HepG2 (cell line): Measurements from ENCODE around the gene CD19. TPM values are rescaled to one million over a fixed set of nuclear protein-coding genes. Genes with fewer than 3 reads are reported as not detected.

Experiments
- AHR ChIP-seq: IDR thresholded peaks from 2 replicates; pipeline ENCODE4 v1.6.1; 2018; ENCODE audit warnings: missing genetic modification reagents, missing compliant biosample characterization
- ATF7 ChIP-seq, 2 experiments: fragments of 450-650 bp in 1 of 2; sonication (generic) in 1 of 2; formaldehyde crosslinking in 1 of 2; IDR thresholded peaks; 2 replicates each; pipeline versions ENCODE4 v1.4.0 to v1.6.1; 2016 to 2020; ENCODE audit warnings: antibody characterized with exemption in 1 of 2, mild to moderate bottlenecking in 1 of 2, missing genetic modification reagents in 1 of 2
- DNMT1 ChIP-seq: sonication (generic); formaldehyde crosslinking; IDR thresholded peaks from 2 replicates; pipeline ENCODE4 v1.5.1; 2020; ENCODE audit warnings: mild to moderate bottlenecking, missing genetic modification reagents
- ELF4 ChIP-seq: sonication (generic); formaldehyde crosslinking; IDR thresholded peaks from 2 replicates; pipeline ENCODE4 v1.5.0; 2020; ENCODE audit warnings: missing genetic modification reagents, mild to moderate bottlenecking, moderate library complexity, borderline replicate concordance
- EZH2 ChIP-seq: conservative IDR thresholded peaks from 2 replicates; pipeline ENCODE4 v1.6.1; 2012; ENCODE audit warnings: mild to moderate bottlenecking, low read depth, low read length, moderate library complexity
- KLF6 ChIP-seq: IDR thresholded peaks from 2 replicates; pipeline ENCODE4 v1.8.0; 2016; ENCODE audit warnings: missing biosample characterization, missing genetic modification reagents
- KMT2A ChIP-seq: sonication (generic); formaldehyde crosslinking; IDR thresholded peaks from 2 replicates; pipeline ENCODE4 v1.4.0; 2020; ENCODE audit warnings: missing genetic modification reagents
- NFIC ChIP-seq: IDR thresholded peaks from 2 replicates; pipeline ENCODE4 v1.6.1; 2012; ENCODE audit warnings: mild to moderate bottlenecking, low read length, inconsistent platforms
- NONO ChIP-seq, 2 experiments: fragments of 450-650 bp in 1 of 2; sonication (generic) in 1 of 2; formaldehyde crosslinking in 1 of 2; IDR thresholded peaks in 1 of 2; conservative IDR thresholded peaks in 1 of 2; 2 replicates each; pipeline versions ENCODE4 v1.6.1 to v1.8.0; 2017 to 2022; ENCODE audit warnings: mild to moderate bottlenecking in 1 of 2, missing genetic modification reagents in 1 of 2, moderate library complexity in 1 of 2
- SMYD3 ChIP-seq: sonication (generic); formaldehyde crosslinking; IDR thresholded peaks from 2 replicates; pipeline ENCODE4 v1.8.1; 2023; ENCODE audit warnings: mild to moderate bottlenecking, missing genetic modification reagents
- ZBTB42 ChIP-seq: sonication (generic); formaldehyde crosslinking; IDR thresholded peaks from 2 replicates; pipeline ENCODE4 v1.5.0; 2020; ENCODE audit warnings: mild to moderate bottlenecking, missing genetic modification reagents
- ZNF264 ChIP-seq: sonication (generic); formaldehyde crosslinking; IDR thresholded peaks from 2 replicates; pipeline ENCODE4 v1.4.0; 2020; ENCODE audit warnings: missing genetic modification reagents
- ZNF460 ChIP-seq: sonication (generic); formaldehyde crosslinking; IDR thresholded peaks from 2 replicates; pipeline ENCODE4 v1.5.1; 2020; ENCODE audit warnings: missing genetic modification reagents, mild to moderate bottlenecking, borderline replicate concordance
- ZNF619 ChIP-seq: sonication (generic); formaldehyde crosslinking; IDR thresholded peaks from 2 replicates; pipeline ENCODE4 v1.4.0; 2020; ENCODE audit warnings: mild to moderate bottlenecking, missing genetic modification reagents
- polyA plus RNA-seq, 8 experiments: library from polyadenylated mRNA; depleted of rRNA in 3 of 8; stranded (reverse) in 7 of 8; unstranded in 1 of 8; fragments of >200 nt; fragmentation: Illumina TruSeq in 4 of 8; extraction: Trizol in 4 of 8; gene quantifications; 2 replicates each; pipeline versions ENCODE4 v1.2.1 to v1.2.3, GENCODE V29; 2011 to 2016; ENCODE audit warnings: low read depth in 4 of 8, missing spikeins in 1 of 8, mixed read lengths in 1 of 8; ENCODE audit not compliant: insufficient read depth in 1 of 8
- total RNA-seq, 5 experiments: library from RNA; depleted of rRNA; stranded (reverse); fragments of >200 nt; fragmentation: Illumina TruSeq; extraction: Trizol; gene quantifications; 2 replicates each; pipeline ENCODE4 v1.2.3, GENCODE V29; 2016; ENCODE audit warnings: low read depth in 1 of 5
- TF ChIP-seq, protein P1 (sequence below): sonication (generic); formaldehyde crosslinking; conservative IDR thresholded peaks from 2 replicates; pipeline ENCODE4 v1.4.0; 2020; ENCODE audit warnings: missing genetic modification reagents
- TF ChIP-seq, protein P2 (sequence below): fragments of 450-650 bp; IDR thresholded peaks from 2 replicates; pipeline ENCODE4 v1.6.1; 2017; ENCODE audit warnings: mild to moderate bottlenecking
- TF ChIP-seq, protein P3 (sequence below): sonication (generic); formaldehyde crosslinking; IDR thresholded peaks from 2 replicates; pipeline ENCODE4 v1.4.0; 2020; ENCODE audit warnings: missing genetic modification reagents, borderline replicate concordance
- TF ChIP-seq, protein P4 (sequence below): sonication (generic); formaldehyde crosslinking; IDR thresholded peaks from 2 replicates; pipeline ENCODE4 v1.5.0; 2020; ENCODE audit warnings: missing genetic modification reagents, mild to moderate bottlenecking, borderline replicate concordance
- TF ChIP-seq, protein P5 (sequence below): IDR thresholded peaks from 2 replicates; pipeline ENCODE4 v1.6.1; 2012; ENCODE audit warnings: inconsistent platforms
- TF ChIP-seq, protein P6 (sequence below): IDR thresholded peaks from 2 replicates; pipeline ENCODE4 v1.6.1; 2016; ENCODE audit warnings: low read depth, control low read depth

CD19 gene
- total and polyA plus RNA-seq, 2 of the 13 experiments (the other 11 are each of a cell fraction or from before 2014, with no cell fraction given) = 0.55 to 1.1 TPM

DNA sequence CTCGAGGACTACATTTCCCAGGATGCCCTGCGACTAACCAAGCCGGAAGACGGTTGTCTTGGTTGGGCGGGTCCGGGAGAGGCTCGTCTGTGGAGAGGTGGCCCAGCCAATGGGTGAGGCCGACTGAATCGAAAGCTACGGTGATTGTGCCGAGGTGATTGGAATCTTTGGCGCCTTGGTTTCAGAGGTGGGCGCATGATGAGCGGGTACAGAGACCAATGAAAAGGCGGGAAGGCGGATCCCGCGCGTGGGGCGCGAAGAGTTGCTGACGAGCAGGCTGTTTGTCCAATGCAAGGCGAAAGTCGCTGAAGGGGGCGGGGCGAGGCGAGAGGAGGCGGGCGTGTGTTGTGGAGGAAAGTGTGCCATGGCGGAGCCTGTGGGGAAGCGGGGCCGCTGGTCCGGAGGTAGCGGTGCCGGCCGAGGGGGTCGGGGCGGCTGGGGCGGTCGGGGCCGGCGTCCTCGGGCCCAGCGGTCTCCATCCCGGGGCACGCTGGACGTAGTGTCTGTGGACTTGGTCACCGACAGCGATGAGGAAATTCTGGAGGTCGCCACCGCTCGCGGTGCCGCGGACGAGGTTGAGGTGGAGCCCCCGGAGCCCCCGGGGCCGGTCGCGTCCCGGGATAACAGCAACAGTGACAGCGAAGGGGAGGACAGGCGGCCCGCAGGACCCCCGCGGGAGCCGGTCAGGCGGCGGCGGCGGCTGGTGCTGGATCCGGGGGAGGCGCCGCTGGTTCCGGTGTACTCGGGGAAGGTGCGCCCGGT, 19.1 kb downstream of the CD19 start, which contains the start of gene NFATC2IP (continued):
- TF ChIP-seq ZNF460 (CRISPR knock-in tag) (no peak), EZH2 (no peak), SMYD3 (CRISPR knock-in tag) (0 out of 2 replicates have a peak, but pooled peaks have one; percentile 34), DNMT1 (CRISPR knock-in tag) (no peak), AHR (CRISPR knock-in tag) (no peak), NFIC (no peak), KLF6 (CRISPR knock-in tag) (no peak; the same call in 1 of the 2 replicates), ELF4 (CRISPR knock-in tag) (peak; percentile 68; the same call in 1 of the 2 replicates), ZNF619 (no peak), ZNF264 (no peak), ATF7 (IDR thresholded peaks at IDR 0.05) (no peak), ATF7 (CRISPR knock-in tag; IDR thresholded peaks at IDR 0.05) (no peak), NONO (IDR thresholded peaks at IDR 0.05) (no peak), NONO (CRISPR knock-in tag; conservative IDR thresholded peaks at IDR 0.05) (peak; percentile 82), ZBTB42 (CRISPR knock-in tag) (no peak), KMT2A (CRISPR knock-in tag) (peak; percentile 29; the same call in 1 of the 2 replicates)
- TF ChIP-seq, protein P1, sequence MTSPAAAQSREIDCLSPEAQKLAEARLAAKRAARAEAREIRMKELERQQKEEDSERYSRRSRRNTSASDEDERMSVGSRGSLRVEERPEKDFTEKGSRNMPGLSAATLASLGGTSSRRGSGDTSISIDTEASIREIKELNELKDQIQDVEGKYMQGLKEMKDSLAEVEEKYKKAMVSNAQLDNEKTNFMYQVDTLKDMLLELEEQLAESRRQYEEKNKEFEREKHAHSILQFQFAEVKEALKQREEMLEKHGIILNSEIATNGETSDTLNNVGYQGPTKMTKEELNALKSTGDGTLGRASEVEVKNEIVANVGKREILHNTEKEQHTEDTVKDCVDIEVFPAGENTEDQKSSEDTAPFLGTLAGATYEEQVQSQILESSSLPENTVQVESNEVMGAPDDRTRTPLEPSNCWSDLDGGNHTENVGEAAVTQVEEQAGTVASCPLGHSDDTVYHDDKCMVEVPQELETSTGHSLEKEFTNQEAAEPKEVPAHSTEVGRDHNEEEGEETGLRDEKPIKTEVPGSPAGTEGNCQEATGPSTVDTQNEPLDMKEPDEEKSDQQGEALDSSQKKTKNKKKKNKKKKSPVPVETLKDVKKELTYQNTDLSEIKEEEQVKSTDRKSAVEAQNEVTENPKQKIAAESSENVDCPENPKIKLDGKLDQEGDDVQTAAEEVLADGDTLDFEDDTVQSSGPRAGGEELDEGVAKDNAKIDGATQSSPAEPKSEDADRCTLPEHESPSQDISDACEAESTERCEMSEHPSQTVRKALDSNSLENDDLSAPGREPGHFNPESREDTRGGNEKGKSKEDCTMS (CRISPR knock-in tag) = no peak
- TF ChIP-seq, protein P2, sequence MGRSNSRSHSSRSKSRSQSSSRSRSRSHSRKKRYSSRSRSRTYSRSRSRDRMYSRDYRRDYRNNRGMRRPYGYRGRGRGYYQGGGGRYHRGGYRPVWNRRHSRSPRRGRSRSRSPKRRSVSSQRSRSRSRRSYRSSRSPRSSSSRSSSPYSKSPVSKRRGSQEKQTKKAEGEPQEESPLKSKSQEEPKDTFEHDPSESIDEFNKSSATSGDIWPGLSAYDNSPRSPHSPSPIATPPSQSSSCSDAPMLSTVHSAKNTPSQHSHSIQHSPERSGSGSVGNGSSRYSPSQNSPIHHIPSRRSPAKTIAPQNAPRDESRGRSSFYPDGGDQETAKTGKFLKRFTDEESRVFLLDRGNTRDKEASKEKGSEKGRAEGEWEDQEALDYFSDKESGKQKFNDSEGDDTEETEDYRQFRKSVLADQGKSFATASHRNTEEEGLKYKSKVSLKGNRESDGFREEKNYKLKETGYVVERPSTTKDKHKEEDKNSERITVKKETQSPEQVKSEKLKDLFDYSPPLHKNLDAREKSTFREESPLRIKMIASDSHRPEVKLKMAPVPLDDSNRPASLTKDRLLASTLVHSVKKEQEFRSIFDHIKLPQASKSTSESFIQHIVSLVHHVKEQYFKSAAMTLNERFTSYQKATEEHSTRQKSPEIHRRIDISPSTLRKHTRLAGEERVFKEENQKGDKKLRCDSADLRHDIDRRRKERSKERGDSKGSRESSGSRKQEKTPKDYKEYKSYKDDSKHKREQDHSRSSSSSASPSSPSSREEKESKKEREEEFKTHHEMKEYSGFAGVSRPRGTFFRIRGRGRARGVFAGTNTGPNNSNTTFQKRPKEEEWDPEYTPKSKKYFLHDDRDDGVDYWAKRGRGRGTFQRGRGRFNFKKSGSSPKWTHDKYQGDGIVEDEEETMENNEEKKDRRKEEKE = no peak
- TF ChIP-seq, protein P3, sequence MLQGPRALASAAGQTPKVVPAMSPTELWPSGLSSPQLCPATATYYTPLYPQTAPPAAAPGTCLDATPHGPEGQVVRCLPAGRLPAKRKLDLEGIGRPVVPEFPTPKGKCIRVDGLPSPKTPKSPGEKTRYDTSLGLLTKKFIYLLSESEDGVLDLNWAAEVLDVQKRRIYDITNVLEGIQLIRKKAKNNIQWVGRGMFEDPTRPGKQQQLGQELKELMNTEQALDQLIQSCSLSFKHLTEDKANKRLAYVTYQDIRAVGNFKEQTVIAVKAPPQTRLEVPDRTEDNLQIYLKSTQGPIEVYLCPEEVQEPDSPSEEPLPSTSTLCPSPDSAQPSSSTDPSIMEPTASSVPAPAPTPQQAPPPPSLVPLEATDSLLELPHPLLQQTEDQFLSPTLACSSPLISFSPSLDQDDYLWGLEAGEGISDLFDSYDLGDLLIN = no peak
- TF ChIP-seq, protein P4, sequence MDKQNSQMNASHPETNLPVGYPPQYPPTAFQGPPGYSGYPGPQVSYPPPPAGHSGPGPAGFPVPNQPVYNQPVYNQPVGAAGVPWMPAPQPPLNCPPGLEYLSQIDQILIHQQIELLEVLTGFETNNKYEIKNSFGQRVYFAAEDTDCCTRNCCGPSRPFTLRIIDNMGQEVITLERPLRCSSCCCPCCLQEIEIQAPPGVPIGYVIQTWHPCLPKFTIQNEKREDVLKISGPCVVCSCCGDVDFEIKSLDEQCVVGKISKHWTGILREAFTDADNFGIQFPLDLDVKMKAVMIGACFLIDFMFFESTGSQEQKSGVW = no peak
- TF ChIP-seq, protein P5, sequence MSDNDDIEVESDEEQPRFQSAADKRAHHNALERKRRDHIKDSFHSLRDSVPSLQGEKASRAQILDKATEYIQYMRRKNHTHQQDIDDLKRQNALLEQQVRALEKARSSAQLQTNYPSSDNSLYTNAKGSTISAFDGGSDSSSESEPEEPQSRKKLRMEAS = peak; percentile 61
- TF ChIP-seq, protein P6, sequence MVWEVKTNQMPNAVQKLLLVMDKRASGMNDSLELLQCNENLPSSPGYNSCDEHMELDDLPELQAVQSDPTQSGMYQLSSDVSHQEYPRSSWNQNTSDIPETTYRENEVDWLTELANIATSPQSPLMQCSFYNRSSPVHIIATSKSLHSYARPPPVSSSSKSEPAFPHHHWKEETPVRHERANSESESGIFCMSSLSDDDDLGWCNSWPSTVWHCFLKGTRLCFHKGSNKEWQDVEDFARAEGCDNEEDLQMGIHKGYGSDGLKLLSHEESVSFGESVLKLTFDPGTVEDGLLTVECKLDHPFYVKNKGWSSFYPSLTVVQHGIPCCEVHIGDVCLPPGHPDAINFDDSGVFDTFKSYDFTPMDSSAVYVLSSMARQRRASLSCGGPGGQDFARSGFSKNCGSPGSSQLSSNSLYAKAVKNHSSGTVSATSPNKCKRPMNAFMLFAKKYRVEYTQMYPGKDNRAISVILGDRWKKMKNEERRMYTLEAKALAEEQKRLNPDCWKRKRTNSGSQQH (CRISPR knock-in tag) = no peak
